C1 segment of cervical spinal cord (tissue), 14 donors: ENCODE data around the gene FBXL14.

Source experiments
- DNase-seq, 14 donors: peaks; one replicate each; lab custom pipeline; 2025; lab: John Stamatoyannopoulos, UW

FBXL14 gene

GRCh38 chr12:1536817-1537216 lies 57.6 kb downstream of the FBXL14 start:
- no peak for DNase-seq

GRCh38 chr12:1534748-1535147 lies 59.6 kb downstream of the FBXL14 start:
- DNase-seq = no peak

GRCh38 chr12:1533602-1534304 lies 60.6 kb downstream of the FBXL14 start:
- DNase-seq = no peak

GRCh38 chr12:1533205-1533601 lies 61.2 kb downstream of the FBXL14 start:
- DNase-seq = no peak

DNA sequence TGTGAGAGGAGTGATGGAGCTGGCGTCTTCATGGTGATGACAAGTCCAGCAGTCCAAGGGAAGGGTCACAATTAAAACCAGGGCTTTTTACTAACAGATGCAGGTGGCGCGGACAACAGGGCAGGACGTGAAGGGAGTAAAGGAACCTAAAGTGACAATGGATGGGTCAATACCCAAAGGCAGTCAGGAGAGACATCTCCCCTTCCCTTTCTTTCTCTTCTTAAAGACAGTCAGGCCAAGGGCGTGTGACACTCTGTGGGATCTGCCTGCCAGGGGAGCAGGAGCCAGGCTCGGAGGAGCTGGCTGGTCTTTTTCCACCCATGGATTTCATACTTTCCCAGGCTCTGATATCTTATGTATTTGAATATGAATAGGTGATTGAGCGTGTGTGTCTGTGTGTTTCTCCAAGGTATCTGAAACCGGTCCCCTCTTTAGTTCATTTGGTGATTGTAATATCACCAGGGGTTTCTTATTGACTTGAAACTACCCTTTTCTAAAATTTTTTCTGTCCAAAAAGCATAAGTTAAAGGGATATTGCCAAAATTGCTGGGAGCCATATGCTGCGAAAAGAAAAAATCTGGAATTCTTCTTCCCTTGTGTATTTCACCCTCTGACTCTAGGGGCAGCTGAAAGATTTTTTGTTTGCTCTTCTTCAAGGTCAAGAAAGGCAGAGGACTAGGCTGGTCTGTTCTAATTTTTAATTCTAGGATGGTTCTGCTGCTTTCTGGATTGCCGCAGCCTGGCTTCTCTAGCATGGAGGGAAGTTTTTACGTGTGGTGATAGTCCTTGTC lies 61.8 kb downstream of the FBXL14 start:
- no peak for DNase-seq

DNA sequence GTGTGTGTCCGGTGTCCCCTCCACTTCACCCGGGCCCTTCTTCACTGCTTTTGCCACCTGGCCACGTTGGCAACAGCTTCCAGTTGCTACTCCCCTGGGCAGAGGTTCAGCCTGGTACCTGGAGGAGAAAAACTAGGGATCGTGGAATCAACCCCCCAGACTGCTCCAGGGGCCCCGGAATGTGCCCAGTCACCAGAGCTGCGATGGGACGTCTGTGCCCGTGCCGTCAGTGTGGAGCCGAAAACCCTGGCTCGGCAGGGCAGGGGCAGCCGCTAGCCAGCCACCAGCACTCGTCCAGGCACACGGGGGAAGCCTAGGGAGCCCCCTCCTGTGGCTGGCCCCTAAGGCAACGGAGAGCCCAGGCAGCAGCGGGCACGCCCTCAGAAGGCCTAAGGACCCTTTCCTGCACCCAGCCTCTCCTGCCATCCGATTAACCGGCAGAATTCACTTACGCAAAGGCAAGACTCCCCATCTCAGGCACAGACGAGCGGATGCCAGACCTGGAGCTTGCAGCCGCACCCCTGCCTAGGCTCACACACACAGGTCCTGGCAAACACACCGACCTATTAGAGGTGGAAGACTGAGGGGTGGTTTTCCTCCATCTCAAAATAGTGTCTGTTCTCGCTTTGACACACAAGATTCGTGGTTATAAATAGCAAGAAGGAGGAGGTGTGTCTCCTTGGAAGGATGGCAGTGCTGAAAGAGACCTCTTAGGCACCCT lies 62.6 kb downstream of the FBXL14 start:
- no peak for DNase-seq

DNA sequence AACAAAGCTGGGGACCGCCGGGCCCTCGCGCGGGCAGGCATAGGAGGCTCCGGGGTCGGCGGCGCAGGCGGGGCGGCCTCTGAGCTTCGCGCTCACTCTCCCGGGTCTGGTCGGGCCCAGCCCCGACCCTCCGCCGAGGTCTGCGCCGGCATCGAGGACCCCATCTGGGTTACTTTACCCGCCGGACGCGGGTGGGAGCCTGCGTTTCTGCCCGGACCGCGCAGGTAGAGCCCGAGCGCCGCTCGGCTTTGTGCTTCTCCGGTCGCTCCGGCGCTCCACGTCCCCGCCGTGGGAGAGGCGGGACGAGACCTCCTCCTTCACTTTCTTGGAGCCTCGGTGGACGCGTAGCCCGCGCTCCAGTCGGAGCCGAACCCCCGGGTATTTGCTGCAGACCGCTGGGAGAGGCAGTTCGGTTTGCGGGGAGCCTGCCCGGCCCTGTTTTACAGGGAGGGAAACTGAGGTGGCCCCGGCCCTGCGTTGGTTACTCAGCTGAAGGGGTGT lies 63.2 kb downstream of the FBXL14 start:
- DNase-seq = no peak

GRCh38 chr12:1530592-1531152 lies 63.7 kb downstream of the FBXL14 start:
- no peak for DNase-seq

GRCh38 chr12:1529862-1530591 lies 64.4 kb downstream of the FBXL14 start:
- DNase-seq = no peak

DNA sequence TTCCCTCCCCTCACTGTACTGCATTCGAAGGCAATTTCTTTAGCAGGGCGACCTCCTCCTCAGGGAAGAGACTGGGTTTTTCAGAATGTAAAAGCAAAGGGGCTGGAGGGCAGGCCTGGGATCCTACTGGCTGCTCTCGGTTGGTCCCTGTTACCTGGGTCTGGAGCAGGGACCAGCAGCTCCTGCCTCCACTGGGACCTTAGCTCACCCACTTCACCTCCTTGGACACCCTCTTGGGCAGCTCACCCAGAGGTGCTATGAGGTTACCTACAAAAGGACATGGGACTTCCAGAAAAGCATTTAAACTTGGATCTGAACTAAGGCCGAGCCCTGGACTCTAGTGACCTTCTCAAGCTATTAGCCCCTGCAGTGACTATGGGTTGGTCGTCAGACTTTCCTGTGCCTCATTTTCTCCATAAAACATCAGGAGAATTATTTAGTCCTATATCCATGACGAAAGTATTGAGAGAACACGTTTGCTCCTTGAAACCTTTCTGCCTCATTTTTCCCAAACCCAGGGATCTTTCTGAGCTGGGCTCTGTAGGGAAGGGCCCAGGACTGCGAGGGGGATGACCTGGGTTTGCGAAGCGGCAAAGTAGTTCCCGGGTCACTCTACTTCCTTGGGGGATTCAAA lies 65.0 kb downstream of the FBXL14 start:
- DNase-seq = no peak

DNA sequence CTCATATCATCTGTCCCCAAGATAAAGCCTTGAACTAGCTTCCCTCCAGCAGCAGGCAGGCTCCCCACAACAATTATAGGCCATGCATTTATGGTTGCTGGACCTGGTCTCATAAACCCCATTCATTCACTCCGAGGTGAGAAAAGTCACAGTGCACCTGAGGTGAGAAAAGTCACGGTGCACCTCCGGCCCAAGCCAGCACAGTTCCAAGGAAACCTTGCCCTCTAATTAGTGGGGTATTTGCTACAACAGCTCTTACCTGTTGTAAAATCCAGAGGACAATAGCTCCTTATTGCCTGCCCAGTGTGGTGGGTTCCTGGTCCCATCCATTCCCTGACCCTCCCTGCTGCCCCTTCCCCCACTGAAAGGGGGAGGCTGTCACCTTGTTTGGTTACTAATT lies 65.6 kb downstream of the FBXL14 start:
- DNase-seq = no peak

GRCh38 chr12:1527789-1528188 lies 66.6 kb downstream of the FBXL14 start:
- no peak for DNase-seq

DNA sequence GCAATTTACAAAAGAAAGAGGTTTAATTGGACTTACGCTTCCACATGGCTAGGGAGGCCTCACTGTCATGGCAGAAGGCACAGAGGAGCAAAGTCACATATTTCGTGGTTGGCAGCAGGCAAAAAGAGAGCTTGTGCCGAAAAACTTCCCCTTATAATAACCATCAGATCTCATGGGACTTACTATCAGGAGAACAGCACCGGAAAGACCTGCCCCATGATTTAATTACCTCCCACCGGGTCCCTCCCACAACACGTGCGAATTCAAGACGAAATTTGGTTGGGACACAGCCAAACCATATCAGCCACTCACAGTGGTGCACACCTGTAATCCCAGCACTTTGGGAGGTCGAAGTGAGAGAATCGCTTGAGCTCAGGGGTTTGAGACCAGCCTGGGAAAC lies 68.5 kb downstream of the FBXL14 start:
- DNase-seq = no peak

- no peak for DNase-seq
These were observed 70.8 kb downstream of the FBXL14 start for GRCh38 chr12:1523558-1524050.

GRCh38 chr12:1523046-1523445 lies 71.3 kb downstream of the FBXL14 start:
- no peak for DNase-seq

DNA sequence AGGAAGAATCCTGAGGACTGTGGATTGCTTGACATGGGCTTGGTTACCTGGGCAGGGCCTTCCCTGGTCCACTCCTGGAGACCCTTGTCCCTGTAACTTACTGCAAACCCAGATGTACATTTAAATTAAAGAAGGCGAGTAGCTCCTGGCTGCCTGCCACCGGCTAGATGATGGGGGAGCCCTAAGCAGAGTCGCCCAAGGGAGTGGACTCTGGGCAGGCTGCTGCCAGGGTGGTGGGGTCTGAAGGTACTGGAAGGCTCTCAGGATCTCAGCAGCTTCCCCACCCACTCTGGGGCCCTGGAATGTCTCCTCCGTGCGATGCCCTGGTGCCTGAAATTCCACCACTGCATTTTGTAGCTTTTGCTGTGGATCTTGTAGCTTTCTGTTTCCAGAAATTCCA lies 74.7 kb downstream of the FBXL14 start:
- DNase-seq = no peak

DNA sequence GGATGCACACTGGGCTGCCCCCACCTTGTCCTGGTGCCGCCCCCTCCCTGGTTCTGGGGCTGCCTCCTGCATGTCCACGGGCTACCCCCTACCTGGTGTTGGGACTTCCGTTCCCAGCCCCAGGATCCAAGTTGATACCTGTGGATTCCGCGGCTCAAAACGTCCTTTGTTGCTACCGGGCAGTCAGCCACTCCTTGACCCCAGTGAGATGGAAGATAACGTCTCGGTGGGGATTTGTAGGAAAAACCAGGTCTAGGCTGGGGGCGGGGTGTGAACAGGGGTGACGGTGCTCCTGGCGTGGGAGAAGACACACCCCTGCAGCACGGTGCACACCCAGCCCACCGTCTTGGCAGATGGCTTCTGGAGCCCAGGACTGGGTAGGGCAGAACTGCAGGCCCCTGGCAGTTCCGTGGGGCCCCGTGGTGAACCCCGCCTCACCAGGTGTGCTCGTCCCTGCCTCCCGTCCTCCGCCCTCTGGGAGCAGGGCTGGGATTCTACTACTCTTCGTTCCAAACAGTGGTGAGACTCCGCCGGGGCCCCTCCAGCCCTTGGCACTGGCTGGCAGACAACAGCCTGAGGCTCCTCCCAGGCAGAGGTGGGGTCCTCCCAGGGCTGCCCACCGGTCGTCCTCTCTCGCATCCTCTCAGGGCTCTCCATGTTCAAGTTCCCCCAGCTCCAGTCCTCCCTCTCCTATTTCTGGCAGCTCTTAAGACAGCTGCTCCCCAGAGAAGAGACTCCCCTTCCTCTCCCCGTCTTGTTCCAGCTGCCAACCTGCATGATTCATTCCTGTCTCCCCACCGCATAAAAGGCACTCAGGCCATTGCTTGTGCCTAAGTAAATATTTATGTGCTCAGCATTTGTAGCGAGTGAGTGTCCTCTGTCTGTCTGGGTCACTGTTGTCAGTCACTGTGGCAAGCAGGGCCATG lies 75.5 kb downstream of the FBXL14 start:
- DNase-seq = no peak

DNA sequence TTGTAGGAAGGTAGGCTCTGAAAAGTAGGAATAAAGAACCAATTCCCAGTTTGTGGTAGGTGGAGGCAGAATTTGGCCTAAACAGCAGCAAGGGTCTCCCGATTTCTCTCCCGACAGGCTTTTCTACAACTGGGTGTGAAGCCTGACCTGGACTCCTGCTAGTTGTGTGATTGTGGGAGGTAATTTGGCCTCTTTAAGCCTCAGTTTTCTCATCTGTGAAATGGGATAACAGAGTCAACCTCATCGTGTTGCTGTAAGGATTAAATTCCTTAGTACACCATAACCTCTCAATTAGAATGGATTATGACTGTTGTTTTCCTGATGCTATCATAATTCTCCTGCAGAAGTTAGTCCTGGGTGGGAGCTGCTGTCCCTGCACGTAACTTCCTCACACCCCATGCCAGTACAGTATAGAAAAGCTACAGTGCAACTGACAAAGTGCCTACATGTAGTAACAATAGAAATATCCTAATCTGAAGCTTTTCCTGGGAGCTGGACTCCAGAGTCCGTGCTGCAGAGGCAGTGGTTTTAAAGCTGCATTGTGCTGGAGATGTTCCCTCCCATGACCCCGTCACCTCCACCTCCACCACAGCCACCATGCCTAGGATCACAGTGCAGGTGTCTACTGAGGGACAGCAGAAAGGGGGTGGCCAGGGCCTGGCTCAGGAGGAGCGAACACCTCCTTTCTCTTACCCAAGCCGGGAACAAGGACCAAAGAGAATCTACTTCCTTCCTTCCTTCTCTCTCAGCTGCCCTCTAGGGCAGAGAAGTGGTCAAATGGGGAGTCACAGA lies 76.5 kb downstream of the FBXL14 start:
- no peak for DNase-seq

DNA sequence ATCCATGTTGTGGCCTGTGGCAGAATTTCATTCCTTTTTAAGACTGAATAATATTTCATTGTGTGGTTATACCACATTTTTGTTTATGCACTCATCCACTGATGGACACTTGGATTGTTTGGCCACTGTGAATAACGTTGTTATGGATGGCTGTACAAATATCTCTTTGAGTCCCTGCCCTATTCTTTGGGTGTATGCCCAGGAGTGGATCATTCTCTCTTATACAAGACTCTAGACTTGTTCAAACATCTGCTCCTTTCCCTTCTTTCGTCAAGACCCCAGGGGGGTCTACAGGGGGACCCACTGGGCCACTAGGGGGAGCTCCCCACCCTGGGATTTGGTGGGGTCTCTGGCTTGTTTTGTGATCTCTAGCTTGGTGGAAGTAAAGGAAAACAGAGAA lies 77.4 kb downstream of the FBXL14 start:
- no peak for DNase-seq
